ENCODE results near the gene FYB1. TPM values are rescaled to one million over a fixed set of nuclear protein-coding genes. Genes with fewer than 3 reads are reported as not detected.

FYB1 gene
- total RNA-seq, 4 donors from 2014 or later, result 1.5 to 3.9 (median 3.0) TPM

GRCh38 chr5:39176759-39177630 lies 42.4 kb downstream of the FYB1 start:
- Histone ChIP-seq H3K36me3 (no peaks in the 10 kb centered on the region), H3K27me3 (no peaks in the 10 kb centered on the region), H3K9me3 (no peaks in the 10 kb centered on the region), H3K4me3 (no peak overlapping the region), H3K27ac (no peak overlapping the region), H3K4me1 (no peaks in the 10 kb centered on the region)
- TF ChIP-seq POLR2A (IDR thresholded peaks at IDR 0.05) (no peak), CTCF (IDR thresholded peaks at IDR 0.05) (no peak), EP300 (IDR thresholded peaks at IDR 0.05) (no peak), POLR2AphosphoS5 (IDR thresholded peaks at IDR 0.05) (no peak)
- 80% methylated on average over 3 of the region's 3 CpGs for WGBS
- no peak for DNase-seq (ENCODE audit: low spot score in 2 of 2)

GRCh38 chr5:39175273-39175955 lies 43.9 kb downstream of the FYB1 start:
- no peak for DNase-seq (ENCODE audit: low spot score in 2 of 2)
- Histone ChIP-seq H3K9me3 (no peaks in the 10 kb centered on the region), H3K4me1 (no peaks in the 10 kb centered on the region), H3K4me3 (no peak overlapping the region), H3K27ac (no peak overlapping the region), H3K36me3 (no peaks in the 10 kb centered on the region), H3K27me3 (no peaks in the 10 kb centered on the region)
- TF ChIP-seq POLR2AphosphoS5 (IDR thresholded peaks at IDR 0.05) (no peak), CTCF (IDR thresholded peaks at IDR 0.05) (no peak), POLR2A (IDR thresholded peaks at IDR 0.05) (no peak), EP300 (IDR thresholded peaks at IDR 0.05) (no peak)
- WGBS, result 66% methylated on average over 5 of the region's 5 CpGs

GRCh38 chr5:39173069-39173468 lies 46.3 kb downstream of the FYB1 start:
- Histone ChIP-seq H3K4me1 (no peaks in the 10 kb centered on the region), H3K9me3 (no peaks in the 10 kb centered on the region), H3K36me3 (no peaks in the 10 kb centered on the region), H3K27me3 (no peaks in the 10 kb centered on the region), H3K27ac (no peak overlapping the region), H3K4me3 (no peak overlapping the region)
- TF ChIP-seq EP300 (IDR thresholded peaks at IDR 0.05) (no peak), POLR2A (IDR thresholded peaks at IDR 0.05) (no peak), POLR2AphosphoS5 (IDR thresholded peaks at IDR 0.05) (no peak), CTCF (IDR thresholded peaks at IDR 0.05) (no peak)
- WGBS, result 93% methylated on average over 3 of the region's 3 CpGs
- DNase-seq (ENCODE audit: low spot score in 2 of 2), result no peak

GRCh38 chr5:39172593-39172992 lies 46.8 kb downstream of the FYB1 start:
- no peak overlapping the region for H3K27ac ChIP-seq
- no peaks in the 10 kb centered on the region for H3K9me3 ChIP-seq
- DNase-seq (ENCODE audit: low spot score in 2 of 2), result no peak
- H3K4me1 ChIP-seq, result no peaks in the 10 kb centered on the region
- no peak overlapping the region for H3K4me3 ChIP-seq
- H3K27me3 ChIP-seq, result no peaks in the 10 kb centered on the region
- H3K36me3 ChIP-seq, result no peaks in the 10 kb centered on the region
- 96% methylated on average over 2 of the region's 2 CpGs for WGBS
- TF ChIP-seq POLR2A (IDR thresholded peaks at IDR 0.05) (no peak), CTCF (IDR thresholded peaks at IDR 0.05) (no peak), POLR2AphosphoS5 (IDR thresholded peaks at IDR 0.05) (no peak), EP300 (IDR thresholded peaks at IDR 0.05) (no peak)

- 72% methylated on average over 4 of the region's 4 CpGs for WGBS
- Histone ChIP-seq H3K27ac (no peak overlapping the region), H3K4me3 (no peak overlapping the region), H3K4me1 (no peaks in the 10 kb centered on the region), H3K9me3 (no peaks in the 10 kb centered on the region), H3K27me3 (no peaks in the 10 kb centered on the region), H3K36me3 (no peaks in the 10 kb centered on the region)
- no peak for TF ChIP-seq POLR2AphosphoS5 (IDR thresholded peaks at IDR 0.05)
- TF ChIP-seq EP300 (IDR thresholded peaks at IDR 0.05), result no peak
- TF ChIP-seq CTCF (IDR thresholded peaks at IDR 0.05), result no peak
- TF ChIP-seq POLR2A (IDR thresholded peaks at IDR 0.05), result no peak
- DNase-seq (ENCODE audit: low spot score in 2 of 2), result no peak
Measured at GRCh38 chr5:39171647-39172046, 47.7 kb downstream of the FYB1 start.

Measured in suprapubic skin (tissue), 4 donors.